OCI-LY3 (cell line): ENCODE results near the gene ZNF555.
"Not testable (repeated sequence)": the region's sequence is repeated elsewhere in the genome, so short reads cannot be mapped to it uniquely, and the experiment has no call there.

Experiments used
- H2AFZ ChIP-seq: fragments of 200-600, 300-600 bp; shearing (Covaris generic); 2 replicates; pipeline ENCODE4 v1.6.0; 2014; ENCODE audit warnings: antibody characterized with exemption, low read depth, low read length
- H3K27ac ChIP-seq: fragments of 200-600, 300-600 bp; sonication (generic); 2 replicates; pipeline ENCODE4 v1.5.1; 2014; ENCODE audit warnings: mild to moderate bottlenecking, low read length, moderate library complexity, mixed read lengths
- H3K27me3 ChIP-seq: fragments of 200-600, 300-600 bp; sonication (generic); 2 replicates; pipeline ENCODE4 v1.6.1; 2014; ENCODE audit warnings: low read depth, low read length, mixed read lengths
- H3K36me3 ChIP-seq: fragments of 200-600, 300-600 bp; sonication (generic); replicated peaks from 2 replicates; pipeline ENCODE3; 2014; ENCODE audit warnings: low read depth, low read length, mixed read lengths
- H3K4me1 ChIP-seq: fragments of 300-600, 200-600 bp; sonication (generic); 2 replicates; pipeline ENCODE4 v1.6.1; 2014; ENCODE audit warnings: low read length, mixed read lengths
- H3K4me2 ChIP-seq: fragments of 200-600, 300-600 bp; sonication (generic); 2 replicates; pipeline ENCODE4 v1.6.1; 2014; ENCODE audit warnings: low read length, mixed read lengths
- H3K4me3 ChIP-seq: fragments of 300-600, 200-600 bp; sonication (generic); 2 replicates; pipeline ENCODE4 v1.5.1; 2014; ENCODE audit warnings: antibody characterized with exemption, mild to moderate bottlenecking, low read length, moderate library complexity
- H3K79me2 ChIP-seq: fragments of 300-600, 200-600 bp; shearing (Covaris generic); 2 replicates; pipeline ENCODE4 v1.6.1; 2014; ENCODE audit warnings: mild to moderate bottlenecking, low read length, mixed read lengths
- H3K9ac ChIP-seq: fragments of 300-600, 200-600 bp; shearing (Covaris generic); 2 replicates; pipeline ENCODE4 v1.6.0; 2014; ENCODE audit warnings: mild to moderate bottlenecking, low read length, moderate library complexity
- H3K9me3 ChIP-seq: fragments of 200-600, 300-600 bp; shearing (Covaris generic); 2 replicates; pipeline ENCODE4 v1.6.1; 2014; ENCODE audit warnings: low read length, mixed read lengths; ENCODE audit not compliant: insufficient read depth
- H4K20me1 ChIP-seq: fragments of 200-600, 300-600 bp; sonication (generic); 2 replicates; pipeline ENCODE4 v1.6.1; 2016; ENCODE audit warnings: low read length, mixed read lengths; ENCODE audit not compliant: insufficient read depth
- EZH2phosphoT487 ChIP-seq: fragments of 200-600 bp; shearing (Covaris generic); IDR thresholded peaks from 2 replicates; pipeline ENCODE4 v1.6.1; 2018; ENCODE audit warnings: antibody characterized with exemption, mixed run types, low read depth
- TF ChIP-seq, protein P1 (sequence below): fragments of 200-600, 300-600 bp; sonication (generic); IDR thresholded peaks from 2 replicates; pipeline ENCODE4 v1.5.1; 2014; ENCODE audit warnings: antibody characterized with exemption, low read length, low read depth

The ZNF555 gene

DNA sequence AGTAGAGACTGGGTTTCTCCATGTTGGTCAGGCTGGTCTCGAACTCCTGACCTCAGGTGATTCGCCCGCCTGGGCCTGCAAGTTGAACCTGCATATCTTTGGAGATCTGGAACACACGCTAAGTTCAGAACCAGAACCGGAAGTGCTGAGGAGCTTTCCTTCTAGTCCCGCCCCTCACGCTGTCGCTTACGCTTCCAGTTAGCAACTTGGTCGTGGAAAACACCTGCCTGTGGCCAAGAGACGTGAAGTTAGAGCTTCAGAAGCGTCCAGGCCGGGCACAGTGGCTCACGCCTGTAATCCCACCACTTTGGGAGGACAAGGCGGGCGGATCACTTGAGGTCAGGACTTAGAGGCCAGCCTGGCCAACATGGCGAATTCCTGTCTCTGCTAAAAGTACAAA, 44.5 kb downstream of the ZNF555 start:
- no peak overlapping the region for H3K4me2 ChIP-seq
- H3K27ac ChIP-seq = no peak overlapping the region
- peaks cover 13% of the 10 kb centered on the region for H3K4me1 ChIP-seq
- H3K27me3 ChIP-seq = no peaks in the 10 kb centered on the region
- H3K9ac ChIP-seq = no peak overlapping the region
- H3K79me2 ChIP-seq = no peaks in the 10 kb centered on the region
- H3K9me3 ChIP-seq = no peaks in the 10 kb centered on the region
- TF ChIP-seq, protein P1, sequence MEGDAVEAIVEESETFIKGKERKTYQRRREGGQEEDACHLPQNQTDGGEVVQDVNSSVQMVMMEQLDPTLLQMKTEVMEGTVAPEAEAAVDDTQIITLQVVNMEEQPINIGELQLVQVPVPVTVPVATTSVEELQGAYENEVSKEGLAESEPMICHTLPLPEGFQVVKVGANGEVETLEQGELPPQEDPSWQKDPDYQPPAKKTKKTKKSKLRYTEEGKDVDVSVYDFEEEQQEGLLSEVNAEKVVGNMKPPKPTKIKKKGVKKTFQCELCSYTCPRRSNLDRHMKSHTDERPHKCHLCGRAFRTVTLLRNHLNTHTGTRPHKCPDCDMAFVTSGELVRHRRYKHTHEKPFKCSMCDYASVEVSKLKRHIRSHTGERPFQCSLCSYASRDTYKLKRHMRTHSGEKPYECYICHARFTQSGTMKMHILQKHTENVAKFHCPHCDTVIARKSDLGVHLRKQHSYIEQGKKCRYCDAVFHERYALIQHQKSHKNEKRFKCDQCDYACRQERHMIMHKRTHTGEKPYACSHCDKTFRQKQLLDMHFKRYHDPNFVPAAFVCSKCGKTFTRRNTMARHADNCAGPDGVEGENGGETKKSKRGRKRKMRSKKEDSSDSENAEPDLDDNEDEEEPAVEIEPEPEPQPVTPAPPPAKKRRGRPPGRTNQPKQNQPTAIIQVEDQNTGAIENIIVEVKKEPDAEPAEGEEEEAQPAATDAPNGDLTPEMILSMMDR = no peak
- TF ChIP-seq EZH2phosphoT487 = no peak
- no peak overlapping the region for H3K4me3 ChIP-seq
- no peaks in the 10 kb centered on the region for H3K36me3 ChIP-seq
- H4K20me1 ChIP-seq = no peaks in the 10 kb centered on the region
- H2AFZ ChIP-seq = no peak overlapping the region

DNA sequence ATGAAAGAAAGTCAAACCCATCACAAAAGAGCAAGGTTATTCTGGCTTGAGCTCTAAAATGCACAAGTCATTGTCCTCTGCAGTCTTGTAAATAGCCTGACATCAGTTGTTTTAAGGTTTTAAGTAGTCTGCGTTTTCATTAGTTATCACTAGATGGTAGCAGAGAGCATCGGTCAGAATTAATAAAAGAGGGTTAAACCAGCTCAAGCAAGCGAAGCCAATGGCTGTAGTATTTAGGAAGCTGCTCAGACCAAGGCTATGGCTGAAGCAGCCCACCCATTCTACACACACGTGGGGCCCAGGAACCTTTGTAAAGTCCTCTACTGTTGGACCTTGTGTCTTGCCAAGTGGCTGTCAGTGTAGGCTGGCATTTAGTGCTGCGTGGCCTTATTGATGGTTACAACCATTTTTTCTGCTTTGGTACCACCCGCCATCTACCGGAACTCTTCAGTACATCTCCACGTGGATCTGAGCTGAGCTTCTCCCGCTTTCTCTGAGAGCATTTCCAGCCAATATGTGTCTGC, 46.2 kb downstream of the ZNF555 start:
- H3K9me3 ChIP-seq = no peaks in the 10 kb centered on the region
- H3K9ac ChIP-seq = peak overlapping the region; percentile 63
- H2AFZ ChIP-seq = peak overlapping the region; percentile 91
- no peaks in the 10 kb centered on the region for H4K20me1 ChIP-seq
- no peaks in the 10 kb centered on the region for H3K27me3 ChIP-seq
- peaks cover 13% of the 10 kb centered on the region for H3K4me1 ChIP-seq
- H3K4me2 ChIP-seq = peak overlapping the region; percentile 80
- H3K79me2 ChIP-seq = no peaks in the 10 kb centered on the region
- no peaks in the 10 kb centered on the region for H3K36me3 ChIP-seq
- peak overlapping the region; percentile 71 for H3K4me3 ChIP-seq
- TF ChIP-seq, protein P1 = peak; percentile 73
- no peak for TF ChIP-seq EZH2phosphoT487
- H3K27ac ChIP-seq = peak overlapping the region; percentile 71

DNA sequence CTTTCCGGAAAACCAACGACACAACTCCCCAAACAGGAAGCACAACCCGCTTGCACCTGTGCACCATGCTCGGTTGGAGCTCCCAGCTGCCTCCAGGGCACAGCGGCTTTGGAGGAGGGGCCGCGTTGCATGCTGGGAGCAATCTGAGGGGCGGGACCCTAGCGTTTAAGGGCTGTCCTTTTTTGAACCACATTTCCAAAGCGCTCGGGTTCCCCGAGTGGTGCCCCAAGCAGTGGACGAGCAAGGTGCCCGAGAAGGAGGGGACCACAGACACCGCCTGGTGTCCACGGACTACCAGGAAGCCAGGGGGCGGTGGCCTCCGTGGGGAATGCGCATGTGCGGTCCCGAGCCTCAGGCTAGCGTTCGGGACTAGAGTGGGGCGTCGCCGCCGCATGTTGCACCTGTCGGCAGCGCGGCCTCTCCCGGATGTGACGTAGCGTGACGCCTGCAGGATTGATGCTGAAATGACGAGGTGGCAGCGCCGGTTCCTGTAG, 47.5 kb downstream of the ZNF555 start:
- H4K20me1 ChIP-seq = no peaks in the 10 kb centered on the region
- peak overlapping the region; percentile 73; the same call in 1 of the 2 replicates for H2AFZ ChIP-seq
- H3K27me3 ChIP-seq = no peaks in the 10 kb centered on the region
- H3K79me2 ChIP-seq = no peaks in the 10 kb centered on the region
- peaks cover 13% of the 10 kb centered on the region for H3K4me1 ChIP-seq
- no peak for TF ChIP-seq EZH2phosphoT487
- TF ChIP-seq, protein P1 = no peak
- no peaks in the 10 kb centered on the region for H3K9me3 ChIP-seq
- peak overlapping the region; percentile 71 for H3K27ac ChIP-seq
- no peaks in the 10 kb centered on the region for H3K36me3 ChIP-seq
- peak overlapping the region; percentile 63 for H3K9ac ChIP-seq
- H3K4me2 ChIP-seq = peak overlapping the region; percentile 80
- H3K4me3 ChIP-seq = peak overlapping the region; percentile 71

DNA sequence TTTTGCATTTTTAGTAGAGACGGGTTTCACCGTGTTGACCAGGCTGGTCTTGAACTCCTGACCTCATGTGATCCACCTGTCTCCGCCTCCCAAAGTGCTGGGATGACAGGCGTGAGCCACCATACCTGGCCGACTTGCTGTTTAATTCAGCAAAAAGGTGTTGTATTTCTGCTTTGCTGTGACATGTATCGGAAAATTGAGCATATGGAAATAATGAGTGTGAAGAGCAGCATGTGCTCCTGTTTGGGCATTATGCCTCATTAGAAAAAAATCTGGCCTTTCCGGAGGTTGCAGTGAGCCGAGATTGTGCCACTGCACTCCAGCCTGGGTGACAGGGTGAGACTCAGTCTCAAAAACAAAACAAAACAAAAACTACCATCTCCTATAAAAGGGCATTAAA, 49.3 kb downstream of the ZNF555 start:
- H2AFZ ChIP-seq, H3K4me2 ChIP-seq, H3K36me3 ChIP-seq, H3K27ac ChIP-seq, H3K9me3 ChIP-seq, H3K79me2 ChIP-seq, H3K4me3 ChIP-seq, H3K27me3 ChIP-seq, H3K9ac ChIP-seq, H4K20me1 ChIP-seq: not testable (repeated sequence)
- peaks cover 13% of the 10 kb centered on the region for H3K4me1 ChIP-seq

DNA sequence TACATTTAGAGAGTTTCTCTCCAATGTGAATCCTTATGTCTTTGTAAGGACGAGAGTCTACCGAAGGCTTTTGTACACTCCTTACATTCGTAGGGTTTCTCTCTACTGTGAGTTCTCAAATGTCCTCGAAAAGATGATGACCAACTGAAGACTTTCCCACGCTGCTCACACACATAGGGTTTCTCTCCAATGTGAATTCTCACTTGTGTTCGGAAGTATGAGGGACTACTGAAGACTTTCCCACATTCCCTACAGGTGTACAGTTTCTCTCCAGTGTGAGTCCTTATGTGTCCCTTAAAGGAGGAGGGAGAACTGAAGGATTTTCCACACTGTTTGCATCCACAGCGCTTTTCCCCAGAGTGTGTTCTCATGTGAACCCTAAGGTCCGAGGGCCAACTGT, 55.4 kb downstream of the ZNF555 start:
- H3K4me1 ChIP-seq = peaks cover 2% of the 10 kb centered on the region
- no peak overlapping the region for H3K4me3 ChIP-seq
- no peaks in the 10 kb centered on the region for H3K27me3 ChIP-seq
- H3K27ac ChIP-seq = no peak overlapping the region
- H3K9ac ChIP-seq = no peak overlapping the region
- H3K9me3 ChIP-seq = no peaks in the 10 kb centered on the region
- no peaks in the 10 kb centered on the region for H3K36me3 ChIP-seq
- H3K4me2 ChIP-seq = no peak overlapping the region
- H4K20me1 ChIP-seq = no peaks in the 10 kb centered on the region
- no peak overlapping the region for H2AFZ ChIP-seq
- TF ChIP-seq, protein P1 = no peak
- no peak for TF ChIP-seq EZH2phosphoT487
- H3K79me2 ChIP-seq = peaks cover 8% of the 10 kb centered on the region
